Fibroblast of lung (primary cell): ENCODE measurements around the gene METTL16.

Source experiments
- EZH2 ChIP-seq: IDR thresholded peaks from 2 replicates; pipeline ENCODE4 v1.5.1; 2012; ENCODE audit warnings: low read length, control low read depth, mild to moderate bottlenecking; ENCODE audit errors: missing control alignments
- TF ChIP-seq, protein P1 (sequence below), 2 donors: IDR thresholded peaks in 1 of 2; conservative IDR thresholded peaks in 1 of 2; 1 replicate in 1 of 2; 2 replicates in 1 of 2; pipeline ENCODE4 v1.5.1; 2011 to 2012; ENCODE audit warnings: low read length in 2 of 2, control low read depth in 1 of 2, inconsistent platforms in 1 of 2, low read depth in 1 of 2, mild to moderate bottlenecking in 1 of 2

DNA sequence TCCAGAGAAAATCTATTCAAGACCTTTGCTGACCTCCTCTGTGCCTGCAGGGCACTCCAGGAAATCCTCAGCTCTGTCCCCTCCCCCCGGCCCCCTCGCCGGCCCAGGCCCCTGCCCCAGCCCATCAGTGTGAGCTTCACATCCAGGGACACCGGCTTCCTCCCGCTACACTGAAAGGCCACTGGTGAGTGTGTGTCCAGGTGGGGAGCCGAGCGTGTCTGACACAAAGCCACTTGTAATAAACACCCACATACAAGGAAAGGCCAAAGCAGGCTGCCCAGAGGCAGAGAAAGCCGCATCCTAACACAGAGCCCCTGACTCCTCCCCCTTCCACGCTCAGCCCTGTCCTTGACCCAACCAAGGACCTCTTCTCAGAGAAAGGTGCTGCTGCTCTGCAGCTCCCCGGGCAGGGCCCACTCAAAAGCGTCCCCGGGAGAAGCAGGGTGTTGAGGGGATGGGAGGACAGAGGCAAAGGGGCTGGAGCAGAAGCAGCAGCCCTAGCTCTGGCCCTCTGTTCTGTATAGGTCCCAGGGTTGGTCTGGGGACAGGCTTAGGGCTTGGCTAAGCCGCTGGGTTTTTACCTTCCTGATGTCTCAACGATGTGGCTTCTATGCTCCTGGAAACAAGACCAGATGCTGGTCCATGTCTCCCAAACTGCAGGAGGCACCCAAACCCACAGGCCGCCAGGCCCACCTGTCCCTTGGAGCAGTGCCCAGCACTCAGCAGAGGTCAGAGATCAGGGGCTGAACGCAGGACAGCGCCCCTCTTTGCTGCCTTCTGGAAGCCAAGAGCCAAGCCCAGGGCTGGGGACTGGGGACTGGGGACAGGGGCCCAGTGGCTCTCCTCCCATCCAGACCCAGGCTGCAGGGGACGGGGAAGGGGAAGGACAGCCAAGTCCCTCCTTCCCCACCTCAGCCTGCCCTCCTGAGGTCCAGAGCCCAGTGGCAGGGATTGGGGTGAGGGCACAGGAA lies 126.2 kb downstream of the METTL16 start:
- no peak for TF ChIP-seq EZH2
- TF ChIP-seq, protein P1, sequence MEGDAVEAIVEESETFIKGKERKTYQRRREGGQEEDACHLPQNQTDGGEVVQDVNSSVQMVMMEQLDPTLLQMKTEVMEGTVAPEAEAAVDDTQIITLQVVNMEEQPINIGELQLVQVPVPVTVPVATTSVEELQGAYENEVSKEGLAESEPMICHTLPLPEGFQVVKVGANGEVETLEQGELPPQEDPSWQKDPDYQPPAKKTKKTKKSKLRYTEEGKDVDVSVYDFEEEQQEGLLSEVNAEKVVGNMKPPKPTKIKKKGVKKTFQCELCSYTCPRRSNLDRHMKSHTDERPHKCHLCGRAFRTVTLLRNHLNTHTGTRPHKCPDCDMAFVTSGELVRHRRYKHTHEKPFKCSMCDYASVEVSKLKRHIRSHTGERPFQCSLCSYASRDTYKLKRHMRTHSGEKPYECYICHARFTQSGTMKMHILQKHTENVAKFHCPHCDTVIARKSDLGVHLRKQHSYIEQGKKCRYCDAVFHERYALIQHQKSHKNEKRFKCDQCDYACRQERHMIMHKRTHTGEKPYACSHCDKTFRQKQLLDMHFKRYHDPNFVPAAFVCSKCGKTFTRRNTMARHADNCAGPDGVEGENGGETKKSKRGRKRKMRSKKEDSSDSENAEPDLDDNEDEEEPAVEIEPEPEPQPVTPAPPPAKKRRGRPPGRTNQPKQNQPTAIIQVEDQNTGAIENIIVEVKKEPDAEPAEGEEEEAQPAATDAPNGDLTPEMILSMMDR (conservative IDR thresholded peaks at IDR 0.05 in 1 of 2, IDR thresholded peaks at IDR 0.05 in 1 of 2; ENCODE audit: low read depth in 1 of 2, low read length in 2 of 2), result no peak
